ENCODE measurements around the gene MANF. TPM values are rescaled to one million over a fixed set of nuclear protein-coding genes. Genes with fewer than 3 reads are reported as not detected.

The MANF gene
- total RNA-seq, 1 donor from 2014 or later, result 133 TPM

DNA sequence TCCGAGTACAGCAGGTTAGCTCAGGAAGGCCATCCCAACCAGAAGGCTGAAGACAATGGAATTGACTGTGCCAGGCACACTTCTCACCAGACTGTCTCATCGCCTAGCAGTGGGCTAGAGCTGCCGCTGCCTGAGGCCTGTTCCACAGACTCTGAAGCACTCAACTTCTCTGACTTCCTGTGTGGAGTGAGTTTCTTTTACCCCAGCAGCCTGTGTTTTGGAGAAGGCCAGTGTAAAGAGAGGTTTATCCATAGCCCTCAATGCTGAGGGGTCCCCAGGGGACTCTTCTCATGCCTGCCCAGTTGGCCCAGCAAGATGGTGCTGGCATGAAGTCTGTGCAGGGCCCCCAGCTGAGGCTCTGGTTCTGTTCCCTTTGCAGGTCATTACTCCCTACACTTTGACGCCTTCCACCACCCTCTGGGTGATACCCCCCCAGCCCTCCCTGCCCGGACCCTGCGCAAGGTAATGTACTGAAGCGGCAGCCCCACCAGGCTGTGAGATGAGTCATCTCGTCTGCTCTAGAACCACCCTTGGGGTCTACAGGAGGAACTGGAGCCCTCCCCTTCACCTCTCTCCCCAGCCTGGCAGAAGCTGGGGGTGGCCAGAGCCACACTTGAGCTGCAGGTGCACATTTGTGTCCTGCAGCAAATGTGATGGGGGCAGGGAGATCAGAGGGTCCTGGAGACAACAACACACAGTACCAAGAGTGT lies 5.2 kb upstream of the MANF start:
- Histone ChIP-seq H3K27me3 (ENCODE audit: control insufficient read depth, insufficient read depth, low read length) (no peaks in the 10 kb centered on the region), H3K36me3 (ENCODE audit: control insufficient read depth, insufficient read depth, low read length) (no peaks in the 10 kb centered on the region), H3K4me3 (ENCODE audit: low read depth, low read length) (no peak overlapping the region)
- no peak for DNase-seq (ENCODE audit: low read depth)
- TF ChIP-seq, protein P1, sequence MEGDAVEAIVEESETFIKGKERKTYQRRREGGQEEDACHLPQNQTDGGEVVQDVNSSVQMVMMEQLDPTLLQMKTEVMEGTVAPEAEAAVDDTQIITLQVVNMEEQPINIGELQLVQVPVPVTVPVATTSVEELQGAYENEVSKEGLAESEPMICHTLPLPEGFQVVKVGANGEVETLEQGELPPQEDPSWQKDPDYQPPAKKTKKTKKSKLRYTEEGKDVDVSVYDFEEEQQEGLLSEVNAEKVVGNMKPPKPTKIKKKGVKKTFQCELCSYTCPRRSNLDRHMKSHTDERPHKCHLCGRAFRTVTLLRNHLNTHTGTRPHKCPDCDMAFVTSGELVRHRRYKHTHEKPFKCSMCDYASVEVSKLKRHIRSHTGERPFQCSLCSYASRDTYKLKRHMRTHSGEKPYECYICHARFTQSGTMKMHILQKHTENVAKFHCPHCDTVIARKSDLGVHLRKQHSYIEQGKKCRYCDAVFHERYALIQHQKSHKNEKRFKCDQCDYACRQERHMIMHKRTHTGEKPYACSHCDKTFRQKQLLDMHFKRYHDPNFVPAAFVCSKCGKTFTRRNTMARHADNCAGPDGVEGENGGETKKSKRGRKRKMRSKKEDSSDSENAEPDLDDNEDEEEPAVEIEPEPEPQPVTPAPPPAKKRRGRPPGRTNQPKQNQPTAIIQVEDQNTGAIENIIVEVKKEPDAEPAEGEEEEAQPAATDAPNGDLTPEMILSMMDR (IDR thresholded peaks at IDR 0.05; ENCODE audit: insufficient read depth, low read length, poor library complexity, severe bottlenecking), result no peak

DNA sequence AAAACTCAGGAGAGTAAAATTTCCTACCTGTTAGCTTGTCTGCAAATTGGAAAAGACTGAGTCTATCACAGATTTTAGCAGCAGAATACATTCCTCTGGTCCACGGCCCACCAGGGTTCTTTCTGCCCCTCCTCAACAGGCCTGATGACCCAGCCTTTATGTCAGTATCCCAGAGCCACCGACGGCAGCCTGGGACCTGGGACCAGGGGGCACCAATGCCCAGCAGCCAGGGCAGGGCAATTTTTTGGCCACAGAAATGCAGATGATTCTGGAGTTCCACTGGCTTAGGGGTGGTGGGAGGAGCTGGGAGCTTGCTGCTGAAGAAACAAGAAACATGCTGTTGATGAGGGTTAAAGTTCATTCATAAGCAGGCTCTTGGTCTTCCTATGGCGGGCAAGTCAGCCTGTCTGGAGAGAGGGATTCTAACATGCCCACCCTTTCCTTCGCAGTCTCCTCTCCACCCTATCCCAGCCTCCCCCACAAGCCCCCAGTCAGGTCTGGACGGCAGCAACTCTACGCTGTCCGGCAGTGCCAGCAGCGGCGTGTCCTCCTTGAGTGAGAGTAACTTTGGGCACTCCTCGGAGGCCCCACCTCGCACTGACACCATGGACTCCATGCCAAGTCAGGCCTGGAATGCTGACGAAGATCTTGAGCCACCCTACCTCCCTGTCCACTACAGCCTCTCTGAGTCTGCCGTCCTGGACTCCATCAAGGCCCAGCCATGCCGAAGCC lies 4.3 kb upstream of the MANF start:
- Histone ChIP-seq H3K36me3 (ENCODE audit: control insufficient read depth, insufficient read depth, low read length) (no peaks in the 10 kb centered on the region), H3K4me3 (ENCODE audit: low read depth, low read length) (no peak overlapping the region), H3K27me3 (ENCODE audit: control insufficient read depth, insufficient read depth, low read length) (no peaks in the 10 kb centered on the region)
- no peak for DNase-seq (ENCODE audit: low read depth)
- TF ChIP-seq, protein P1 (IDR thresholded peaks at IDR 0.05; ENCODE audit: insufficient read depth, low read length, poor library complexity, severe bottlenecking), result no peak

DNA sequence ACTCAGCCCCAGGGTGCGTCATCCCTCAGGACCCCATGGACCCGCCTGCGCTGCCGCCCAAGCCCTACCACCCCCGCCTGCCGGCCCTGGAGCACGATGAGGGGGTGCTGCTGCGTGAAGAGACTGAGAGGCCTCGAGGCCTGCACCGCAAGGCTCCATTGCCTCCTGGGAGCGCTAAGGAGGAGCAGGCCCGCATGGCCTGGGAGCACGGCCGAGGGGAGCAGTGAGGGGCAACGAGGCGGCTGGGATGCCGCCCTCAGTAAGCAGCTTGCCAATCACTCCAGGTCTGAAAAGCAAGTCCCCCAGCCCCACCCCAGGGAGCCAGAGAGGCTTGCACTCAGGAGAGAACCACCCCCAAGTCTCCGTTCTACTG lies 3.8 kb upstream of the MANF start:
- no peak for DNase-seq (ENCODE audit: low read depth)
- Histone ChIP-seq H3K27me3 (ENCODE audit: control insufficient read depth, insufficient read depth, low read length) (no peaks in the 10 kb centered on the region), H3K36me3 (ENCODE audit: control insufficient read depth, insufficient read depth, low read length) (no peaks in the 10 kb centered on the region), H3K4me3 (ENCODE audit: low read depth, low read length) (no peak overlapping the region)
- TF ChIP-seq, protein P1 (IDR thresholded peaks at IDR 0.05; ENCODE audit: insufficient read depth, low read length, poor library complexity, severe bottlenecking), result no peak

DNA sequence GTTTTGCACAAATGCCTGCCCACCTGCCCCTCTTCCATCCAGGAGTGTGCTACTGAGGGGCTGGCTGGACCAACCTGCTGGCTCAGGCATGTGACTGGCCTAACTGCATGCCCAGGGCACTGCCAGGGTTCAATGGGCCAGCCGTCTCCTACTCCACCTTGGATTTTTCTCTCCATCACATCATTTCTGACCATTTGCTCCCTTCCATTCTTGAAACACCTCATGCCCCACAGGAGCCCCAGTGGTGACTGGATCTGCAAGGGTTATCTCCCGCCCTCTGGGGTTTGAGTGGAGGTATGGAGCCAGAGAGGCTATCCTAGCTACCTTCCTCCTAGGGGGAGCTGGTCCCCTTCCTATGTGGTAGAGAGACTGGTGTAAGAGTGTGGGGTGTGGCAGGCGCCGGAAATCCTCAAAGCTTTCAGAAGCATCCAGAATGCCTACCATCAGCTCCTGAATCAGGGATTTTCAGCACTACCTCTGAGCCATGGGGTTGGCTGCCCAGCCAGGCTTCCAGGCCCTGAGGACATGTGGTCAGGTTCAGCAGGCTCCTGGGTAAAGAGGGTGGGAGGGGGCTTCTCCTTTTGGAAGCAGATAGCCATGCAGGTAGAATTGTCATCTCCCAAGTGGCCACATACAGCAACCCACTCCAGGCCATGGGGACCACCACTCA lies 2.9 kb upstream of the MANF start:
- H3K36me3 ChIP-seq (ENCODE audit: control insufficient read depth, insufficient read depth, low read length), result no peaks in the 10 kb centered on the region
- DNase-seq (ENCODE audit: low read depth), result no peak
- H3K27me3 ChIP-seq (ENCODE audit: control insufficient read depth, insufficient read depth, low read length), result no peaks in the 10 kb centered on the region
- no peak overlapping the region for H3K4me3 ChIP-seq (ENCODE audit: low read depth, low read length)
- TF ChIP-seq, protein P1 (IDR thresholded peaks at IDR 0.05; ENCODE audit: insufficient read depth, low read length, poor library complexity, severe bottlenecking), result no peak

DNA sequence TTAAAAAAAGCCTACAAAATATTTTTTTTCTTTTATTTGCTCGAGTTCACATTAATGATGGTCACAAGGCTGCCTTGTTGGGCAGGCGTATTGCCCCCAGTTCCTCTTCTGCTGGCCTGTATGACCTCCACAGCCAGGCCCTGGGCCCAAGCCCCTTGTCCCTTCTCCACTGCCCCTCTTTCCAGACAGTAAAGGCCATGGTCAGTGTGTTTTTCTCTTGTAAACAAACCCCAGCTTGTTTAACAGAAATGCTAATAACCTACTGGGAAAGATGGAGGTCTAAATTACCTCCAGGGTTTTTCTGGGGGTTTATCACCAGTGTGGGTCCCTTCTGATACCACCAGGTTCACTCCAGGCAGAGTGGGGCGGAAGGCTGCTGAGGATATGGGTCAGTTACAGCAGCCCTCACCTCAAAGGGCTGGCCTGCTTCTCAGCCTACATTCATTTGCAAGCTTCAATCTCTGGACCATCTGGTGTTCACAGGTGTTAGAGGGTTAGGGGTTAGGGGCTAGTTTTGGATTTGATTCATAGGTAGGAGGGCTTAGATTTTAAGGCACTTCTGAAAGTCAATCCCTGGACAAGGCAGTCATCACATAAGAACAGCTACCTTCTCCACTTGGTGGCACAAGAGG lies 2.0 kb upstream of the MANF start:
- Histone ChIP-seq H3K27me3 (ENCODE audit: control insufficient read depth, insufficient read depth, low read length) (no peaks in the 10 kb centered on the region), H3K36me3 (ENCODE audit: control insufficient read depth, insufficient read depth, low read length) (peaks cover 3% of the 10 kb centered on the region), H3K4me3 (ENCODE audit: low read depth, low read length) (no peak overlapping the region)
- no peak for DNase-seq (ENCODE audit: low read depth)
- TF ChIP-seq, protein P1 (IDR thresholded peaks at IDR 0.05; ENCODE audit: insufficient read depth, low read length, poor library complexity, severe bottlenecking), result no peak

All from kidney epithelial cell (primary cell).